Loucy (cell line): Measurements from ENCODE around the gene ADM.

Experiments used
- H2AFZ ChIP-seq: fragments of 200-600 bp; sonication (generic); 2 replicates; pipeline ENCODE4 v1.6.0; 2016; ENCODE audit warnings: antibody characterized with exemption, mild to moderate bottlenecking, low read length, moderate library complexity
- H3F3A ChIP-seq: fragments of 200-600 bp; 2 replicates; pipeline ENCODE4 v1.6.0; 2016; ENCODE audit warnings: antibody characterized with exemption, low read depth, mild to moderate bottlenecking
- H3K27me3 ChIP-seq: fragments of 200-600 bp; sonication (generic); 2 replicates; pipeline ENCODE4 v1.6.1; 2014; ENCODE audit warnings: low read length, mild to moderate bottlenecking; ENCODE audit not compliant: insufficient read depth, poor library complexity, severe bottlenecking
- H3K36me3 ChIP-seq: fragments of 200-600 bp; sonication (generic); 2 replicates; pipeline ENCODE4 v1.6.1; 2016; ENCODE audit warnings: low read length; ENCODE audit not compliant: insufficient read depth
- H3K4me1 ChIP-seq: fragments of 200-600 bp; sonication (generic); 2 replicates; pipeline ENCODE4 v1.5.1; 2014; ENCODE audit warnings: low read length, mild to moderate bottlenecking; ENCODE audit not compliant: insufficient read depth, poor library complexity, severe bottlenecking
- H3K4me2 ChIP-seq: fragments of 200-600 bp; sonication (generic); 2 replicates; pipeline ENCODE4 v1.6.0; 2014; ENCODE audit warnings: antibody characterized with exemption, low read length, low read depth, mild to moderate bottlenecking; ENCODE audit not compliant: poor library complexity, severe bottlenecking
- H3K4me3 ChIP-seq: fragments of 200-600 bp; sonication (generic); 2 replicates; pipeline ENCODE4 v1.5.1; 2014; ENCODE audit warnings: low read length, mild to moderate bottlenecking, mixed read lengths; ENCODE audit not compliant: poor library complexity, severe bottlenecking
- H3K79me2 ChIP-seq: fragments of 200-600 bp; sonication (generic); 2 replicates; pipeline ENCODE4 v1.6.1; 2014; ENCODE audit warnings: low read length; ENCODE audit not compliant: insufficient read depth
- H3K9ac ChIP-seq: fragments of 200-600 bp; sonication (generic); 2 replicates; pipeline ENCODE4 v1.6.0; 2014; ENCODE audit warnings: mild to moderate bottlenecking, low read depth, low read length, moderate library complexity; ENCODE audit not compliant: poor library complexity, severe bottlenecking
- H3K9me2 ChIP-seq: fragments of 200-600 bp; sonication (generic); replicated peaks from 2 replicates; pipeline ENCODE4 v1.6.1; 2016; ENCODE audit warnings: low read depth, low read length, mixed read lengths
- H3K9me3 ChIP-seq: fragments of 200-600 bp; sonication (generic); 2 replicates; pipeline ENCODE4 v1.6.1; 2014; ENCODE audit warnings: mild to moderate bottlenecking, antibody characterized with exemption, low read length, low read depth; ENCODE audit not compliant: insufficient read depth
- H4K20me1 ChIP-seq: fragments of 200-600 bp; sonication (generic); 2 replicates; pipeline ENCODE4 v1.6.0; 2014; ENCODE audit warnings: antibody characterized with exemption, low read length, mild to moderate bottlenecking; ENCODE audit not compliant: insufficient read depth, poor library complexity, severe bottlenecking
- CTCF ChIP-seq: fragments of 200-600 bp; sonication (generic); conservative IDR thresholded peaks from 2 replicates; pipeline ENCODE4 v1.5.1; 2014; ENCODE audit warnings: mild to moderate bottlenecking, antibody characterized with exemption, low read length
- EZH2phosphoT487 ChIP-seq: fragments of 200-600 bp; IDR thresholded peaks from 2 replicates; pipeline ENCODE4 v1.6.1; 2018; ENCODE audit warnings: antibody characterized with exemption, mild to moderate bottlenecking, moderate library complexity, borderline replicate concordance

ADM gene

GRCh38 chr11:10289765-10290380 lies 15.0 kb upstream of the ADM start:
- peaks cover 12% of the 10 kb centered on the region for H3K27me3 ChIP-seq
- no peak overlapping the region for H2AFZ ChIP-seq
- H3K4me2 ChIP-seq, result no peak overlapping the region
- no peaks in the 10 kb centered on the region for H3K9me3 ChIP-seq
- H3K4me1 ChIP-seq, result peaks cover 42% of the 10 kb centered on the region
- no peaks in the 10 kb centered on the region for H3F3A ChIP-seq
- no peaks in the 10 kb centered on the region for H3K9me2 ChIP-seq
- H3K36me3 ChIP-seq, result no peaks in the 10 kb centered on the region
- TF ChIP-seq CTCF (no peak), EZH2phosphoT487 (no peak)
- peaks cover 10% of the 10 kb centered on the region; the same call in 1 of the 2 replicates for H3K79me2 ChIP-seq
- no peak overlapping the region for H3K4me3 ChIP-seq
- H3K9ac ChIP-seq, result no peak overlapping the region
- no peaks in the 10 kb centered on the region for H4K20me1 ChIP-seq

GRCh38 chr11:10291801-10292638 lies 12.9 kb upstream of the ADM start:
- H4K20me1 ChIP-seq, result no peaks in the 10 kb centered on the region
- peak overlapping the region; percentile 79 for H3K4me2 ChIP-seq
- H3K4me1 ChIP-seq, result peaks cover 47% of the 10 kb centered on the region
- H3K9me3 ChIP-seq, result no peaks in the 10 kb centered on the region
- no peaks in the 10 kb centered on the region for H3K36me3 ChIP-seq
- TF ChIP-seq CTCF (no peak), EZH2phosphoT487 (no peak)
- no peak overlapping the region for H3K9ac ChIP-seq
- H3K27me3 ChIP-seq, result peaks cover 33% of the 10 kb centered on the region
- H2AFZ ChIP-seq, result no peak overlapping the region
- H3K79me2 ChIP-seq, result peaks cover 10% of the 10 kb centered on the region; the same call in 1 of the 2 replicates
- H3F3A ChIP-seq, result 0 out of 2 replicates have a peak, but pooled peaks cover 3% of the 10 kb centered on the region
- H3K4me3 ChIP-seq, result peak overlapping the region; percentile 18
- no peaks in the 10 kb centered on the region for H3K9me2 ChIP-seq

GRCh38 chr11:10293423-10294289 lies 11.2 kb upstream of the ADM start, which contains the start of gene SBF2:
Gene SBF2 (minus strand): TSS chr11:10294219. CDS start chr11:10294069, 150 bp downstream.
- 0 out of 2 replicates have a peak, but pooled peaks cover 3% of the 10 kb centered on the region for H3F3A ChIP-seq
- peak within 1 kb of the TSS; percentile 99 for H2AFZ ChIP-seq
- H3K4me2 ChIP-seq, result peak within 1 kb of the TSS; percentile 87
- H3K4me3 ChIP-seq, result peak within 1 kb of the TSS; percentile 84
- H3K4me1 ChIP-seq, result peaks cover 39% of the 10 kb centered on the region
- H3K9me2 ChIP-seq, result no peaks in the 10 kb centered on the region
- H4K20me1 ChIP-seq, result no peaks in the 10 kb centered on the region
- H3K9ac ChIP-seq, result peak within 1 kb of the TSS; percentile 73
- no peak for TF ChIP-seq EZH2phosphoT487
- TF ChIP-seq CTCF, result no peak
- H3K9me3 ChIP-seq, result no peaks in the 10 kb centered on the region
- peaks cover 10% of the 10 kb centered on the region; the same call in 1 of the 2 replicates for H3K79me2 ChIP-seq
- peaks cover 36% of the 10 kb centered on the region for H3K27me3 ChIP-seq
- no peaks in the 10 kb centered on the region for H3K36me3 ChIP-seq
